ENCODE data around the gene TCERG1. TPM values are rescaled to one million over a fixed set of nuclear protein-coding genes. Genes with fewer than 3 reads are reported as not detected.

TCERG1 gene
- total and polyA plus RNA-seq, 7 donors: 18.4 to 44.3 (median 30.5) TPM

DNA sequence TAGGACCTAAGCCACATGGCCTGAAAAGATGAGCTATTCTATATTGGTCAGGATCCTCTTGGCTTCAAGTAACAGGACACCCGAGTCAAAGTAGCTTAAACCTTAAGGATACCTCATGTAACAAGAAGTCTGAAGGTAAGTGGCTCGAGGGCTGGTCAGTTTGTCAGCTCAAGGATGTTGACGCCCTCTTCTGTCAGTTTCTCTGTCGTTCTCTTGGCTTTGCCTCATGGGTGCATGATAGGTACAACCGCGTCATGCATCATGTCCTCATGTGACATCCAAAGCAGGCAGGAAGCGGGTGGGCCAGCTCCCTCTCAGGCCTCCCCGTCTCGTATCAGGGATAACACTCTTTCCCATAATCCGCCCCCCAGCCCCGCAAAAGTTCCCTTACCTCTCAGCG, 22.1 kb upstream of the TCERG1 start:
- TF ChIP-seq, protein P1, sequence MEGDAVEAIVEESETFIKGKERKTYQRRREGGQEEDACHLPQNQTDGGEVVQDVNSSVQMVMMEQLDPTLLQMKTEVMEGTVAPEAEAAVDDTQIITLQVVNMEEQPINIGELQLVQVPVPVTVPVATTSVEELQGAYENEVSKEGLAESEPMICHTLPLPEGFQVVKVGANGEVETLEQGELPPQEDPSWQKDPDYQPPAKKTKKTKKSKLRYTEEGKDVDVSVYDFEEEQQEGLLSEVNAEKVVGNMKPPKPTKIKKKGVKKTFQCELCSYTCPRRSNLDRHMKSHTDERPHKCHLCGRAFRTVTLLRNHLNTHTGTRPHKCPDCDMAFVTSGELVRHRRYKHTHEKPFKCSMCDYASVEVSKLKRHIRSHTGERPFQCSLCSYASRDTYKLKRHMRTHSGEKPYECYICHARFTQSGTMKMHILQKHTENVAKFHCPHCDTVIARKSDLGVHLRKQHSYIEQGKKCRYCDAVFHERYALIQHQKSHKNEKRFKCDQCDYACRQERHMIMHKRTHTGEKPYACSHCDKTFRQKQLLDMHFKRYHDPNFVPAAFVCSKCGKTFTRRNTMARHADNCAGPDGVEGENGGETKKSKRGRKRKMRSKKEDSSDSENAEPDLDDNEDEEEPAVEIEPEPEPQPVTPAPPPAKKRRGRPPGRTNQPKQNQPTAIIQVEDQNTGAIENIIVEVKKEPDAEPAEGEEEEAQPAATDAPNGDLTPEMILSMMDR (IDR thresholded peaks at IDR 0.05): no peak
- Histone ChIP-seq H3K27me3 (ENCODE audit: insufficient read depth in 3 of 3, low read length in 2 of 3) (no peaks in the 10 kb centered on the region), H3K9me3 (no peaks in the 10 kb centered on the region), H3K4me1 (no peaks in the 10 kb centered on the region), H3K27ac (no peak overlapping the region), H3K4me3 (no peak overlapping the region), H3K36me3 (ENCODE audit: insufficient read depth in 1 of 2, low read depth in 1 of 2) (no peaks in the 10 kb centered on the region)
- intact Hi-C loops (cut with DNase I): loop anchor here in 1 of 2 donors (5.0 kb wide), 1 partner anchor 133 kb away; no protein-coding TSS in a partner anchor
- WGBS, 3 donors: 68 to 71% (median 68%) methylated on average over 12 of the region's 12 CpGs
- ATAC-seq: no peak
- DNase-seq: no peak

DNA sequence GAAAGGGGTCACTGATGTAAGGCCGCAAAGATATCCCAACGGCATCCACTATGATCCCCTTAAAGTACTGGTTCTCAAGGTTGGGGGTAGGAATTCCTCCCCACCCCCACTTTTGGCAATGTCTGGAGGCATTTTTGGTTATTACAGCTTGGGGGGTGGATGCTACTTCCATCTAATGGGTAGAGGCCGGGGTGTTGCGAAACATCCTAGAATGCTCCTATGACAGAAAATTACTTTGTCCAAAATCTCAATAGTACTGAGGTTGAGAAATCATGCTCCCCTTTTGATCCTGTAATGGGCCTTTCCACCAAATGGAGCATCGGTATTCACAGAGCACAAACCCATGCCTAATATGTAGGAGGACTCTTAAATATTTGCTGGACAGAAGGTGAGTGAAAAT, 20.8 kb upstream of the TCERG1 start:
- Histone ChIP-seq H3K4me3 (no peak overlapping the region), H3K4me1 (no peaks in the 10 kb centered on the region), H3K27ac (no peak overlapping the region), H3K36me3 (ENCODE audit: insufficient read depth in 1 of 2, low read depth in 1 of 2) (no peaks in the 10 kb centered on the region), H3K27me3 (ENCODE audit: insufficient read depth in 3 of 3, low read length in 2 of 3) (no peaks in the 10 kb centered on the region), H3K9me3 (no peaks in the 10 kb centered on the region)
- intact Hi-C loops (cut with DNase I): loop anchor here (2.0 to 5.0 kb wide), 2 partner anchors 134 kb away; no protein-coding TSS in a partner anchor
- ATAC-seq: no peak
- WGBS, 3 donors: 74 to 82% (median 80%) methylated on average over 5 of the region's 5 CpGs
- TF ChIP-seq, protein P1 (IDR thresholded peaks at IDR 0.05): no peak
- DNase-seq: no peak

DNA sequence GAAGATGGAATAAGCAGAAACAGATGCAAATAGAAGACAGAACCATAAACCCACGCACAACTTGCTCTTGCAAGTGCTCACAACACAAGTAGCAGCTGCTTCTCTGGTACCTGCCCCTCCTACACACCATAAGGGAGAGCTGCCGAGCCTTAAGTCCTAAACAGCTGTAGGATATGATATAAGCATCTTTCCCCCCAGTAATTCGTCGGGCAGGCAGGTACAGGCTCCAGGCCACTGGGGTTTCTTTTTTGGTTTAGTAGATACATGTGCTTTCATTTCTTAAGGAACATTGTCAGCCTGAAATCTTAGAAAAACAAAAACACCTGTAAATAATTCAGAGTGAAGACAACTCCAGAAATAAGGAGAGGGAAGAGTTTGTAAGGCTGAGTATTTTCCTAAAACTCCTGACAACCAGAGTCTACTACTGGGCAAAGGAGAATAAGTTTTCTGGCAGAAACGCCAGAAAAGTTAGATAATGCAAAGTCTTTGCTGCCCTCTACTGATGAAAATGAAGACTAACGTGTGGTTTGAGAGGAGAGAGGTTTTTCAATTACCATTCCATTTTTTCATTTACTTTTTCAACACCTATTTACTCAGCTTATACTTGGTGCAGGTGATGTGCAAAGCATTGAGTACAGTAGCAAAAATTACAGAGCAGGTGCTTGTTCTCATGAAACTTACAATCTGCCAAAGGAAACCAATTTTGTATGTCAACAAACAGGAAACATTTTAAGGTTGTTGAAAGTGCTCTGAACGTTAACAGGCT, 20.1 kb upstream of the TCERG1 start:
- no peak for DNase-seq
- no peaks in the 10 kb centered on the region for H3K36me3 ChIP-seq (ENCODE audit: insufficient read depth in 1 of 2, low read depth in 1 of 2)
- no peaks in the 10 kb centered on the region for H3K27me3 ChIP-seq (ENCODE audit: insufficient read depth in 3 of 3, low read length in 2 of 3)
- intact Hi-C loops (cut with DNase I): loop anchor here (2.0 to 5.0 kb wide), 2 partner anchors 134 to 135 kb away; no protein-coding TSS in a partner anchor
- peak in 3 of 4 donors; percentile 61 to 85 (median 67) for ATAC-seq
- 22 to 29% (median 29%) methylated on average over 7 of the region's 7 CpGs for WGBS, 3 donors
- no peak overlapping the region for H3K27ac ChIP-seq
- no peaks in the 10 kb centered on the region for H3K9me3 ChIP-seq
- TF ChIP-seq, protein P1 (IDR thresholded peaks at IDR 0.05): peak; percentile 70
- H3K4me3 ChIP-seq: no peak overlapping the region
- H3K4me1 ChIP-seq: no peaks in the 10 kb centered on the region

DNA sequence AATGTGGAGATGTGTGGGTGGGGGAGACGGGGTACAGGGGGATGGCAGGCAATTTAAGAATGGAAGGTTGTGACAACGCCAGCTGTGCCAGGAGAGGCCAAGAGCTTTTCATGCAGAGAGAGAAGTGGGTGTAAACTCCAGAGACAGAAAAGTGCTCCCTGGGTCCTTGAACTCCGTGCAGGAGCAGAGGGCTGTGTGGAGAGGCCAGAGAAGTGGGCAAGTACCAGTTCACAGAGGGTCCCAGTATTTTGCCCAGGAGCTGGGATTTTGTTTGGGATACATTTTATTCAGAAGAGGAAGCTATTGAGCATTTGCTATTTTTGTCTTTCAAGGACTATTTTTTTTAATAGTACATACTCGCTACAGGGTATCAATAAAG, 19.5 kb upstream of the TCERG1 start:
- TF ChIP-seq, protein P1 (IDR thresholded peaks at IDR 0.05): no peak
- Histone ChIP-seq H3K36me3 (ENCODE audit: insufficient read depth in 1 of 2, low read depth in 1 of 2) (no peaks in the 10 kb centered on the region), H3K9me3 (no peaks in the 10 kb centered on the region), H3K4me3 (no peak overlapping the region), H3K4me1 (peaks cover 3% of the 10 kb centered on the region), H3K27ac (no peak overlapping the region), H3K27me3 (ENCODE audit: insufficient read depth in 3 of 3, low read length in 2 of 3) (no peaks in the 10 kb centered on the region)
- no peak for ATAC-seq
- intact Hi-C loops (cut with DNase I): loop anchor here (2.0 to 5.0 kb wide), 2 partner anchors 135 kb away; no protein-coding TSS in a partner anchor
- no peak for DNase-seq
- 36 to 38% (median 38%) methylated on average over 4 of the region's 4 CpGs for WGBS, 3 donors
